Liver (tissue), 9 donors: ENCODE results near the gene TMEM116. TPM values are rescaled to one million over a fixed set of nuclear protein-coding genes. Genes with fewer than 3 reads are reported as not detected.

ENCODE experiments used
- DNase-seq: peaks from one replicate; pipeline ENCODE4 v3.0.0-alpha.2; 2017; ENCODE audit warnings: low spot score
- H3K27ac ChIP-seq, 2 donors: one replicate each; pipeline ENCODE4 v1.7.0; 2013; ENCODE audit warnings: inconsistent platforms in 2 of 2, low read length in 2 of 2, control low read depth in 1 of 2, low read depth in 1 of 2, mild to moderate bottlenecking in 1 of 2
- H3K27me3 ChIP-seq, 4 donors: one replicate each; pipeline versions ENCODE4 v1.6.1 to v1.7.0; 2013; ENCODE audit warnings: low read length in 3 of 4, inconsistent platforms in 1 of 4, mild to moderate bottlenecking in 1 of 4, moderate library complexity in 1 of 4; ENCODE audit not compliant: control insufficient read depth in 4 of 4, insufficient read depth in 4 of 4
- H3K36me3 ChIP-seq, 4 donors: one replicate each; pipeline versions ENCODE4 v1.6.1 to v1.7.0; 2013; ENCODE audit warnings: low read length in 3 of 4, mild to moderate bottlenecking in 3 of 4, low read depth in 1 of 4, moderate library complexity in 1 of 4; ENCODE audit not compliant: control insufficient read depth in 4 of 4, insufficient read depth in 3 of 4
- H3K4me1 ChIP-seq, 4 donors: one replicate each; pipeline versions ENCODE4 v1.6.1 to v1.7.0; 2013; ENCODE audit warnings: low read length in 3 of 4, mild to moderate bottlenecking in 3 of 4, moderate library complexity in 1 of 4; ENCODE audit not compliant: control insufficient read depth in 4 of 4, insufficient read depth in 4 of 4
- H3K4me3 ChIP-seq, 3 donors: one replicate each; pipeline versions ENCODE4 v1.6.1 to v1.7.0; 2013; ENCODE audit warnings: low read length in 3 of 3, control low read depth in 1 of 3, low read depth in 1 of 3, mild to moderate bottlenecking in 1 of 3
- H3K9ac ChIP-seq, 2 donors: one replicate each; pipeline ENCODE4 v1.7.0; 2013; ENCODE audit warnings: low read length in 2 of 2, mild to moderate bottlenecking in 2 of 2, moderate library complexity in 2 of 2, control low read depth in 1 of 2, low read depth in 1 of 2
- H3K9me3 ChIP-seq, 4 donors: one replicate each; pipeline versions ENCODE4 v1.6.1 to v1.7.0; 2013; ENCODE audit warnings: low read length in 3 of 4; ENCODE audit not compliant: control insufficient read depth in 4 of 4
- ATF3 ChIP-seq: IDR thresholded peaks from 2 replicates; pipeline ENCODE4 v1.6.1; 2016; ENCODE audit warnings: antibody characterized with exemption
- CTCF ChIP-seq: fragments of 150-350 bp; IDR thresholded peaks from 2 replicates; pipeline ENCODE4 v1.5.1; 2017; ENCODE audit warnings: improper control_type of control experiment, low read depth, low read length; ENCODE audit not compliant: missing input control
- EGR1 ChIP-seq, 2 donors: IDR thresholded peaks; 2 replicates each; pipeline ENCODE4 v1.6.1; 2016 to 2018; ENCODE audit warnings: antibody characterized with exemption in 2 of 2, low read depth in 2 of 2
- FOXA1 ChIP-seq: IDR thresholded peaks from 2 replicates; pipeline ENCODE4 v1.6.1; 2016; ENCODE audit warnings: antibody characterized with exemption
- GABPA ChIP-seq, 2 donors: IDR thresholded peaks in 1 of 2; conservative IDR thresholded peaks in 1 of 2; 2 replicates each; pipeline ENCODE4 v1.6.1; 2016; ENCODE audit warnings: antibody characterized with exemption in 2 of 2, mild to moderate bottlenecking in 1 of 2, moderate library complexity in 1 of 2
- HNF4A ChIP-seq, 2 donors: conservative IDR thresholded peaks; 2 replicates each; pipeline ENCODE4 v1.6.1; 2016; ENCODE audit warnings: antibody characterized with exemption in 2 of 2, mild to moderate bottlenecking in 2 of 2
- HNF4G ChIP-seq: IDR thresholded peaks from 2 replicates; pipeline ENCODE4 v1.6.1; 2016; ENCODE audit warnings: antibody characterized with exemption
- JUND ChIP-seq, 2 donors: IDR thresholded peaks; 2 replicates each; pipeline ENCODE4 v1.6.1; 2016; ENCODE audit warnings: antibody characterized with exemption in 2 of 2
- MAX ChIP-seq: IDR thresholded peaks from 2 replicates; pipeline ENCODE4 v1.6.1; 2016; ENCODE audit warnings: antibody characterized with exemption
- NR2F2 ChIP-seq: IDR thresholded peaks from 2 replicates; pipeline ENCODE4 v1.6.1; 2016; ENCODE audit warnings: antibody characterized with exemption
- RAD21 ChIP-seq, 2 donors: IDR thresholded peaks; 2 replicates each; pipeline ENCODE4 v1.6.1; 2016; ENCODE audit warnings: antibody characterized with exemption in 2 of 2, mild to moderate bottlenecking in 2 of 2
- REST ChIP-seq: IDR thresholded peaks from 2 replicates; pipeline ENCODE4 v1.6.1; 2016; ENCODE audit warnings: antibody characterized with exemption, mild to moderate bottlenecking
- RXRA ChIP-seq, 2 donors: IDR thresholded peaks; 2 replicates each; pipeline ENCODE4 v1.6.1; 2017 to 2018; ENCODE audit warnings: antibody characterized with exemption in 2 of 2, mild to moderate bottlenecking in 1 of 2
- TAF1 ChIP-seq: conservative IDR thresholded peaks from 2 replicates; pipeline ENCODE4 v1.6.1; 2016; ENCODE audit warnings: antibody characterized with exemption, mild to moderate bottlenecking
- YY1 ChIP-seq: IDR thresholded peaks from 2 replicates; pipeline ENCODE4 v1.6.1; 2016; ENCODE audit warnings: antibody characterized with exemption, mild to moderate bottlenecking
- ZBTB33 ChIP-seq: IDR thresholded peaks from 2 replicates; pipeline ENCODE4 v1.6.1; 2016; ENCODE audit warnings: antibody characterized with exemption
- WGBS: extraction: QIAGEN DNeasy Blood & Tissue Kit; methylation state at CpG from one replicate; pipeline ENCODE4 v1.1.7; 2013; 5-methylcytosine and 5-hydroxymethylcytosine counted together
- polyA plus RNA-seq, 2 donors: library from polyadenylated mRNA; stranded (reverse) in 1 of 2; unstranded in 1 of 2; fragments of 200-250 nt in 1 of 2; fragments of >200 nt in 1 of 2; fragmentation: Nextera tagmentation in 1 of 2; extraction: Ambion mirVana in 1 of 2; gene quantifications; one replicate each; pipeline versions ENCODE4 v1.2.1 to v1.2.3, GENCODE V29; 2013 to 2015
- total RNA-seq, 2 donors: library from RNA; depleted of rRNA; stranded (reverse); fragments of >200 nt; gene quantifications; one replicate each; pipeline ENCODE4 v1.2.3, GENCODE V29; 2014
- donor health status: healthy.
- donor health status: healthy.
- donor health status: healthy.
- donor health status: healthy.
- donor health status: healthy.

The TMEM116 gene
- total and polyA plus RNA-seq, 4 donors = 4.9 to 11.6 (median 6.6) TPM

- no peak for TF ChIP-seq ZBTB33
- no peak for TF ChIP-seq MAX
- TF ChIP-seq TAF1 = no peak
- no peak for TF ChIP-seq HNF4G
- no peak for TF ChIP-seq RAD21 (IDR thresholded peaks at IDR 0.05)
- TF ChIP-seq GABPA (IDR thresholded peaks at IDR 0.05 in 1 of 2, conservative IDR thresholded peaks at IDR 0.05 in 1 of 2) = no peak
- TF ChIP-seq EGR1 (IDR thresholded peaks at IDR 0.05; ENCODE audit: low read depth in 2 of 2) = no peak
- no peak for TF ChIP-seq ATF3
- TF ChIP-seq JUND (IDR thresholded peaks at IDR 0.05) = no peak
- no peak for TF ChIP-seq NR2F2
- TF ChIP-seq RXRA (IDR thresholded peaks at IDR 0.05) = no peak
- TF ChIP-seq HNF4A (conservative IDR thresholded peaks at IDR 0.05) = no peak
- TF ChIP-seq FOXA1 = no peak
Measured at GRCh38 chr12:111904446-111904975, 108.5 kb downstream of the TMEM116 start (continued).

- 80% methylated on average over 4 of the region's 4 CpGs for WGBS
- Histone ChIP-seq H3K27ac (no peak overlapping the region), H3K4me3 (no peak overlapping the region), H3K9me3 (no peaks in the 10 kb centered on the region), H3K27me3 (no peaks in the 10 kb centered on the region), H3K9ac (no peak overlapping the region), H3K36me3 (peaks cover 3 to 15% (median 5%) of the 10 kb centered on the region in 4 donors), H3K4me1 (no peaks in the 10 kb centered on the region)
- DNase-seq = no peak
- TF ChIP-seq TAF1 = no peak
- no peak for TF ChIP-seq CTCF
- no peak for TF ChIP-seq JUND (IDR thresholded peaks at IDR 0.05)
- no peak for TF ChIP-seq NR2F2
- no peak for TF ChIP-seq RXRA (IDR thresholded peaks at IDR 0.05)
- TF ChIP-seq EGR1 (IDR thresholded peaks at IDR 0.05; ENCODE audit: low read depth in 2 of 2) = no peak
- no peak for TF ChIP-seq YY1
- no peak for TF ChIP-seq ZBTB33
- TF ChIP-seq ATF3 = no peak
- TF ChIP-seq HNF4G = no peak
- TF ChIP-seq REST = no peak
- no peak for TF ChIP-seq RAD21 (IDR thresholded peaks at IDR 0.05)
Measured at GRCh38 chr12:111901182-111901581, 111.8 kb downstream of the TMEM116 start.
